SK-N-SH treated with all-trans-retinoic acid at 6 μM for 48 hours (cell line): ENCODE data around the gene ARHGEF37.

Experiments used
- ESRRG ChIP-seq: fragments of 250-450 bp; sonication (Bioruptor Pico); IDR thresholded peaks from 2 replicates; pipeline ENCODE4 v1.6.1; 2021; ENCODE audit warnings: mild to moderate bottlenecking
- TOX ChIP-seq: fragments of 250-450 bp; sonication (Bioruptor Pico); IDR thresholded peaks from 2 replicates; pipeline ENCODE4 v1.8.0; 2021; ENCODE audit warnings: mild to moderate bottlenecking, moderate library complexity, borderline replicate concordance
- ZC3H10 ChIP-seq: fragments of 250-450 bp; sonication (Bioruptor Pico); IDR thresholded peaks from 2 replicates; pipeline ENCODE4 v1.5.1; 2021; ENCODE audit warnings: mild to moderate bottlenecking, moderate library complexity
- ZFP30 ChIP-seq: fragments of 450-650 bp; formaldehyde crosslinking; IDR thresholded peaks from 2 replicates; pipeline ENCODE4 v1.5.0; 2022; ENCODE audit warnings: mild to moderate bottlenecking, moderate library complexity
- ZNF8 ChIP-seq: fragments of 450-650 bp; formaldehyde crosslinking; IDR thresholded peaks from 2 replicates; pipeline ENCODE4 v1.5.0; 2020; ENCODE audit warnings: mild to moderate bottlenecking, moderate library complexity

GRCh38 chr5:149638136-149638535 lies 56.8 kb downstream of the ARHGEF37 start:
- no peak for TF ChIP-seq ZC3H10 (CRISPR knock-in tag)
- TF ChIP-seq ZNF8 (CRISPR knock-in tag), result no peak
- no peak for TF ChIP-seq ESRRG (CRISPR knock-in tag)
- TF ChIP-seq TOX, result no peak
- no peak for TF ChIP-seq ZFP30
